Smooth muscle cell (in vitro differentiated cells): ENCODE data around the gene CSF2RB. TPM values are rescaled to one million over a fixed set of nuclear protein-coding genes. Genes with fewer than 3 reads are reported as not detected.

Source experiments
- DNase-seq: peaks from one replicate; lab custom pipeline; 2025; ENCODE audit not compliant: unreplicated experiment; lab: John Stamatoyannopoulos, UW
- H2AFZ ChIP-seq: fragments of 200-600 bp; sonication (generic); 2 replicates; pipeline ENCODE4 v1.6.0; 2016; ENCODE audit warnings: antibody characterized with exemption, low read depth, mild to moderate bottlenecking
- H3F3A ChIP-seq: fragments of 200-600 bp; sonication (generic); 2 replicates; pipeline ENCODE4 v1.6.0; 2017; ENCODE audit warnings: antibody characterized with exemption, low read depth
- H3K27ac ChIP-seq: fragments of 200-600 bp; sonication (generic); 2 replicates; pipeline ENCODE4 v1.5.1; 2016; ENCODE audit warnings: low read depth, mild to moderate bottlenecking
- H3K27me3 ChIP-seq: fragments of 200-600 bp; sonication (generic); 2 replicates; pipeline ENCODE4 v1.6.1; 2016; ENCODE audit warnings: low read depth, mild to moderate bottlenecking
- H3K36me3 ChIP-seq: fragments of 200-600 bp; sonication (generic); 2 replicates; pipeline ENCODE4 v1.5.1; 2016; ENCODE audit warnings: low read depth
- H3K4me1 ChIP-seq: fragments of 200-600 bp; sonication (generic); 2 replicates; pipeline ENCODE4 v1.5.1; 2016; ENCODE audit warnings: low read depth
- H3K4me2 ChIP-seq: fragments of 200-600 bp; sonication (generic); 2 replicates; pipeline ENCODE4 v1.6.0; 2016; ENCODE audit warnings: mild to moderate bottlenecking
- H3K4me3 ChIP-seq: fragments of 200-600 bp; sonication (generic); 2 replicates; pipeline ENCODE4 v1.5.1; 2016; ENCODE audit warnings: mild to moderate bottlenecking
- H3K79me2 ChIP-seq: fragments of 200-600 bp; sonication (generic); 2 replicates; pipeline ENCODE4 v1.6.0; 2016; ENCODE audit warnings: low read depth, mild to moderate bottlenecking
- H3K9ac ChIP-seq: fragments of 200-600 bp; sonication (generic); 2 replicates; pipeline ENCODE4 v1.6.0; 2016; ENCODE audit warnings: low read depth
- H3K9me3 ChIP-seq: fragments of 200-600 bp; sonication (generic); replicated peaks from 2 replicates; pipeline ENCODE4 v1.5.1; 2016; ENCODE audit warnings: low read depth
- H4K20me1 ChIP-seq: fragments of 200-600 bp; sonication (generic); 2 replicates; pipeline ENCODE4 v1.6.0; 2016; ENCODE audit warnings: low read depth
- CTCF ChIP-seq: fragments of 200-600 bp; sonication (generic); IDR thresholded peaks from 2 replicates; pipeline ENCODE4 v1.5.1; 2017; ENCODE audit warnings: borderline replicate concordance, mild to moderate bottlenecking, antibody characterized with exemption; ENCODE audit not compliant: insufficient read depth, poor library complexity, severe bottlenecking
- WGBS: methylation state at CpG from one replicate; pipeline ENCODE4 v1.1.7; 2016; ENCODE audit warnings: low lambda C conversion rate; 5-methylcytosine and 5-hydroxymethylcytosine counted together
- polyA plus RNA-seq: library from polyadenylated mRNA; unstranded; fragments of >200 nt; fragmentation: Nextera tagmentation; extraction: Ambion mirVana; gene quantifications from 2 replicates; pipeline ENCODE4 v1.2.1, GENCODE V29; 2016
- total RNA-seq: library from RNA; depleted of rRNA; stranded (reverse); fragments of >200 nt; gene quantifications from 2 replicates; pipeline ENCODE4 v1.2.3, GENCODE V29; 2014

Gene CSF2RB
- total and polyA plus RNA-seq, 2 experiments from 2014 or later: 0.43 TPM; not detected in 1

GRCh38 chr22:36946421-36947158 lies 33.2 kb downstream of the CSF2RB start:
- H3K79me2 ChIP-seq: no peaks in the 10 kb centered on the region
- no peak overlapping the region for H3K9ac ChIP-seq
- no peak overlapping the region for H2AFZ ChIP-seq
- H3K4me1 ChIP-seq: no peaks in the 10 kb centered on the region
- H3K27me3 ChIP-seq: no peaks in the 10 kb centered on the region
- H4K20me1 ChIP-seq: peaks cover 3% of the 10 kb centered on the region
- H3K4me3 ChIP-seq: no peak overlapping the region
- TF ChIP-seq CTCF: no peak
- H3K9me3 ChIP-seq: no peaks in the 10 kb centered on the region
- DNase-seq: no peak
- H3K4me2 ChIP-seq: peak overlapping the region; percentile 51
- 53% methylated on average over 3 of the region's 4 CpGs for WGBS
- H3K36me3 ChIP-seq: no peaks in the 10 kb centered on the region
- peak overlapping the region; percentile 62 for H3K27ac ChIP-seq
- peaks cover 18% of the 10 kb centered on the region for H3F3A ChIP-seq

- no peaks in the 10 kb centered on the region for H3K79me2 ChIP-seq
- H2AFZ ChIP-seq: no peak overlapping the region
- TF ChIP-seq CTCF: no peak
- H4K20me1 ChIP-seq: peaks cover 3% of the 10 kb centered on the region
- H3K4me1 ChIP-seq: no peaks in the 10 kb centered on the region
- 42% methylated on average over 9 of the region's 9 CpGs for WGBS
- DNase-seq: no peak
- peak overlapping the region; percentile 52 for H3K4me2 ChIP-seq
- H3K9ac ChIP-seq: no peak overlapping the region
- H3F3A ChIP-seq: peaks cover 18% of the 10 kb centered on the region
- no peaks in the 10 kb centered on the region for H3K27me3 ChIP-seq
- H3K27ac ChIP-seq: peak overlapping the region; percentile 63
- no peaks in the 10 kb centered on the region for H3K36me3 ChIP-seq
- H3K4me3 ChIP-seq: no peak overlapping the region
- no peaks in the 10 kb centered on the region for H3K9me3 ChIP-seq
Observed at GRCh38 chr22:36948273-36949225, 35.1 kb downstream of the CSF2RB start.

- Histone ChIP-seq H3K4me1 (no peaks in the 10 kb centered on the region), H3K36me3 (no peaks in the 10 kb centered on the region), H3K4me2 (no peak overlapping the region), H3K9ac (no peak overlapping the region), H3K4me3 (no peak overlapping the region), H3K27ac (no peak overlapping the region), H3F3A (peaks cover 16% of the 10 kb centered on the region), H3K79me2 (no peaks in the 10 kb centered on the region), H3K27me3 (no peaks in the 10 kb centered on the region), H2AFZ (no peak overlapping the region), H4K20me1 (peaks cover 3% of the 10 kb centered on the region), H3K9me3 (no peaks in the 10 kb centered on the region)
- TF ChIP-seq CTCF: no peak
- DNase-seq: no peak
- WGBS: 81% methylated on average over 17 of the region's 17 CpGs
Observed at GRCh38 chr22:36950797-36951590, 37.6 kb downstream of the CSF2RB start.
